Neural crest cell (in vitro differentiated cells): ENCODE data around the gene CLIC5. TPM values are rescaled to one million over a fixed set of nuclear protein-coding genes. Genes with fewer than 3 reads are reported as not detected.

Experiments used
- DNase-seq: peaks from one replicate; pipeline ENCODE4 v3.0.0; 2021; ENCODE audit warnings: low read depth, mixed read lengths, low spot score
- H3K27ac Mint-ChIP-seq: one replicate; pipeline ENCODE4 v1.8.0; 2021; ENCODE audit warnings: mild to moderate bottlenecking, mixed read lengths; ENCODE audit not compliant: unreplicated experiment
- H3K27me3 Mint-ChIP-seq: 2 replicates; pipeline ENCODE4 v1.8.0; 2021; ENCODE audit warnings: low read depth, mild to moderate bottlenecking, mixed read lengths
- H3K36me3 Mint-ChIP-seq: 2 replicates; pipeline ENCODE4 v1.8.0; 2021; ENCODE audit warnings: low read depth, mild to moderate bottlenecking, mixed read lengths
- H3K4me1 Mint-ChIP-seq: 2 replicates; pipeline ENCODE4 v1.8.0; 2021; ENCODE audit warnings: mixed read lengths
- H3K4me3 Mint-ChIP-seq: one replicate; pipeline ENCODE4 v1.8.0; 2021; ENCODE audit warnings: mild to moderate bottlenecking, mixed read lengths
- H3K9me3 Mint-ChIP-seq: 2 replicates; pipeline ENCODE4 v1.8.0; 2021; ENCODE audit warnings: mixed read lengths
- total RNA-seq: library from RNA; stranded (reverse); gene quantifications from 2 replicates; pipeline ENCODE4 v1.2.1, GENCODE V29; 2021
- TF ChIP-seq, protein P1 (sequence below): fragments of 200-600 bp; sonication (generic); conservative IDR thresholded peaks from 2 replicates; pipeline ENCODE4 v1.5.0; 2021; ENCODE audit warnings: antibody characterized with exemption, mild to moderate bottlenecking

CLIC5 gene
- total RNA-seq, 1 donor from 2014 or later: not detected

DNA sequence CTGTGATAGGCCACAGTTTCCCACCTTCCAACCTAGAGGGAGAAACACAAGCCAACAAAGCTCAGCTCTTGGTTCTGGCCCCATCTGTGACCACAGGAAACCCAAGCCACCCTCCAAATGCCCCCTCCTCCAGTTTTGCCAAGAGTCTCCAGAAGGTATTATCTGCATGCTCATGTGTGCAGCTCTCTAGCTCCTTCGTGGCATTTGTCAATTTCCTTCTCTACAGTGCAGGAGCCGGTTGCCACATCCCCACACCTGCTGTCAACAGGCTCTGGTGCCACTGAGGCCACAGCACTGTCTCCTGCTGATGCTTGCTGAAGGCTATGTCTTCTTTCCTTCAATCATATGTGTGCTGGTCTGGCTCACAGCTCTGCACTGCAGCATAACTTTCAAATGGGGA is 177.2 kb downstream of the CLIC5 start:
- no peak for DNase-seq

DNA sequence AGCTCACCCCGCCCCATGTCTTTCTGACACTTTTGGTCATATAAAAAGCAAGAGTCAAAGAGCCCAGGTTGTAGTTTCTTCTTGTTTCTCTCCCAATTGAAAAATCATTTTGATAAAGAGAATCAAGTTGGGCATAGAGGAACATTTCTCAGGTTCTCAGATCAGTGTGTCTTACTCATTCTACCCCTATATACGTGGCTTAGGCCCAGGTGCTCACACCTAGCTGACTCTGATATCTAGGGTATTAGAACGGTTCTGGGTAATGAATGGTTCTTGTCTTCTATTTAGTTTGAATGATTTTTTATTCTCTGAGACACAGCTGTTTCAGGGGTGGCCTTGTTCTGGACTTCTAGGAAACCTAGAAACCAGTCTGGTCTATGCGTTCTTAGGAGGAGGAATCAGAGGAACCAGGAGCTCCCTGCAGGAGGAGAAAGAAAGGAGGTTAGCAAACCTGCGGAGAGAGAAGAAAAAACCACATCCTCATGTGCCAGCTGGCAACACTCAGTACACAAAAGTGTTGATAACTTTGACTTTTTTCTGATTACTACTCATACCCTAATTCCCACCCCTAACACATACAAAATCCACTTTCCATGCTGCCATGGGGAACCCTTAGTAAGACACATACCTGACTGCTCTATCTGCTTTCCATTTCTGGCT is 178.0 kb downstream of the CLIC5 start:
- H3K9me3 Mint-ChIP-seq: no peaks in the 10 kb centered on the region
- no peaks in the 10 kb centered on the region for H3K4me1 Mint-ChIP-seq
- TF ChIP-seq, protein P1, sequence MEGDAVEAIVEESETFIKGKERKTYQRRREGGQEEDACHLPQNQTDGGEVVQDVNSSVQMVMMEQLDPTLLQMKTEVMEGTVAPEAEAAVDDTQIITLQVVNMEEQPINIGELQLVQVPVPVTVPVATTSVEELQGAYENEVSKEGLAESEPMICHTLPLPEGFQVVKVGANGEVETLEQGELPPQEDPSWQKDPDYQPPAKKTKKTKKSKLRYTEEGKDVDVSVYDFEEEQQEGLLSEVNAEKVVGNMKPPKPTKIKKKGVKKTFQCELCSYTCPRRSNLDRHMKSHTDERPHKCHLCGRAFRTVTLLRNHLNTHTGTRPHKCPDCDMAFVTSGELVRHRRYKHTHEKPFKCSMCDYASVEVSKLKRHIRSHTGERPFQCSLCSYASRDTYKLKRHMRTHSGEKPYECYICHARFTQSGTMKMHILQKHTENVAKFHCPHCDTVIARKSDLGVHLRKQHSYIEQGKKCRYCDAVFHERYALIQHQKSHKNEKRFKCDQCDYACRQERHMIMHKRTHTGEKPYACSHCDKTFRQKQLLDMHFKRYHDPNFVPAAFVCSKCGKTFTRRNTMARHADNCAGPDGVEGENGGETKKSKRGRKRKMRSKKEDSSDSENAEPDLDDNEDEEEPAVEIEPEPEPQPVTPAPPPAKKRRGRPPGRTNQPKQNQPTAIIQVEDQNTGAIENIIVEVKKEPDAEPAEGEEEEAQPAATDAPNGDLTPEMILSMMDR: no peak
- DNase-seq: no peak
- no peaks in the 10 kb centered on the region for H3K27me3 Mint-ChIP-seq
- no peaks in the 10 kb centered on the region for H3K36me3 Mint-ChIP-seq
- no peak overlapping the region for H3K4me3 Mint-ChIP-seq
- H3K27ac Mint-ChIP-seq: no peak overlapping the region

More for the DNA sequence above, 177.2 kb downstream of the CLIC5 start:
- Mint-ChIP-seq H3K4me3 (no peak overlapping the region), H3K4me1 (peaks cover 4% of the 10 kb centered on the region), H3K27ac (no peak overlapping the region), H3K9me3 (no peaks in the 10 kb centered on the region), H3K36me3 (no peaks in the 10 kb centered on the region), H3K27me3 (no peaks in the 10 kb centered on the region)
- TF ChIP-seq, protein P1: no peak

DNA sequence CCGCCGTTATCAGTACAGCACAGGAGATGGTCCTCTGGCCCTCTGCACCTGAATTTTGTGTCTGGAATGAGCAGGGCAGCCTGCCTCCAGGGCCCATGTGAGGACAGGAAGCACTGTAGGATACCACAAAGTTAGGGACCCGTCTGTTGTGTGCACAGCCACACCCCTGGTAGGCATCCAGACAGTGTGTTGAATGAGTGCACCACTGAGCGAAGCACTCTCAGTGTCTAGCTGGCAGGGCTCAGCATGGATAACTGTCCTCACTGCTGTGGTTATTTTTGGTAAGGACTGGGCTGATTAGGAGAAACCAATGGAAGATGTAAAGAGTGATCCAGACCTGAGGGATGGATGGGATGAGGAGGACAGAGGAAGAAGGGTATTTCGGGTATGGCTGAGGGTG is 178.7 kb downstream of the CLIC5 start:
- Mint-ChIP-seq H3K4me1 (no peaks in the 10 kb centered on the region), H3K27ac (no peak overlapping the region), H3K9me3 (no peaks in the 10 kb centered on the region), H3K4me3 (no peak overlapping the region), H3K36me3 (no peaks in the 10 kb centered on the region), H3K27me3 (no peaks in the 10 kb centered on the region)
- no peak for DNase-seq
- TF ChIP-seq, protein P1: no peak

DNA sequence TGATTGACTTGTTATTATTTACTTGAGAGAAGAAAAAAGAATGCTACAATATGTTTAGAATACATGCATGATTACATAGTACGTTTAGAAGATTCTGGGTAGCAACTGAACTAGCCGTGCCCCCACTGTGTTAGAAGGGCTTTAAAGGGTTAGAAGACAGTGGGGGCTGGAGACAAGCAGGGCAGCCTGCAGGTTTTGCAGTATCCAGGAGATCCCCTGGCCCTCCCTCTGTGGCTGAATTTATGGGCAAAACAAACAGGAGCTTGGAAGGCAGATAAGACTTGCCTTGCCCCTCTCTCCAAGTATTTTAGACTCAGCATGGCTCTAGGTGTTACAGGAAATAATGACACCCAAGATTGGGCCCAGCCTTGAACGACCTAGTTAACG is 179.2 kb downstream of the CLIC5 start:
- TF ChIP-seq, protein P1: no peak
- no peaks in the 10 kb centered on the region for H3K27me3 Mint-ChIP-seq

DNA sequence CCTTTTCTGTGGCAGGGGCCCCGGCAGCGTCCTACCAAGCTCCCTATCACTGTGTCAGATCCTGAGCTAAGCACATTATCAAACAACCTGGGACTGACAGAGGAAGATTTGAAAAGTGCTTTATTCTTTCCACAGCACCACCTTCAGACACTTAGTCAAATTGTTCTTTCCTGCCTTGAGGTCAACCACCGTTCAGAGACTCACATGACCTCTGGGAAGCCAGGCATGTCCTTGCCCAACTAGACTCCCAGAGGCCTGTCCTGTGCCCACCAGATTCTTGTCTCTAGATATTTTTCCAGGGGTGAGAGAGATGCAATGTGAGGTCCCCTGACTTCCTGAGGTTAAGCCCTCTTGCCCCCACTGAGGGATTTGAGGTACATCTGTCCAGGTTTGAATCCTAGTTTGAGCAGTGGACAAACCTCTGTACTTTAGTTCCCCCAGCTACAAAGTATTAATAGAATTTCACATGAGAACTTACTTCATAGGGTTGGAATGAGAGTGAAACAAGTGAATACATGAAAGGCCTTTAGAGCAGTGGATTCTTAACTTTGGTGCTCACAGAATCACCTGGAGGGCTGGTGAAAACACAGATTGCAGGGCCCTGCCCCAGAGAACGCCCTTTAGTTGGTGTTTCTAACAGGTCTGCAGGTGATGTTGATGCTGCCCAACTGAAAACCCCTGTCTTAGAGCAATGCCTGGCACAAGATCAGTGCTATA is 179.8 kb downstream of the CLIC5 start:
- no peak for DNase-seq
- TF ChIP-seq, protein P1: no peak
- Mint-ChIP-seq H3K9me3 (no peaks in the 10 kb centered on the region), H3K27ac (no peak overlapping the region), H3K27me3 (no peaks in the 10 kb centered on the region), H3K4me3 (no peak overlapping the region), H3K4me1 (no peaks in the 10 kb centered on the region), H3K36me3 (no peaks in the 10 kb centered on the region)

More for the DNA sequence above, 179.2 kb downstream of the CLIC5 start:
- H3K4me3 Mint-ChIP-seq: no peak overlapping the region
- H3K4me1 Mint-ChIP-seq: no peaks in the 10 kb centered on the region
- DNase-seq: no peak
- no peak overlapping the region for H3K27ac Mint-ChIP-seq
- H3K36me3 Mint-ChIP-seq: no peaks in the 10 kb centered on the region
- no peaks in the 10 kb centered on the region for H3K9me3 Mint-ChIP-seq
